ENCODE measurements around the gene ZFHX3. TPM values are rescaled to one million over a fixed set of nuclear protein-coding genes. Genes with fewer than 3 reads are reported as not detected.

Gene ZFHX3
- total RNA-seq, 2 donors from 2014 or later, result 0.79 to 2.2 TPM

- WGBS, 2 experiments (ENCODE audit: insufficient coverage in 1 of 2, insufficient read length in 1 of 2), result 91 to 92% methylated on average over 4 to 18 of the region's 18 CpGs
- H3K27me3 ChIP-seq (ENCODE audit: control insufficient read depth, insufficient read depth, low read length, poor library complexity, severe bottlenecking), result no peaks in the 10 kb centered on the region
- Mint-ChIP-seq H3K4me3 (no peak overlapping the region), H3K27ac (no peak overlapping the region), H3K9me3 (no peaks in the 10 kb centered on the region), H3K27me3 (ENCODE audit: insufficient read depth) (peaks cover 2% of the 10 kb centered on the region), H3K4me1 (no peaks in the 10 kb centered on the region), H3K36me3 (ENCODE audit: low read depth) (no peaks in the 10 kb centered on the region)
- H3K36me3 ChIP-seq (ENCODE audit: control insufficient read depth, insufficient read depth, low read length), result no peaks in the 10 kb centered on the region
- no peak for TF ChIP-seq CTCF (conservative IDR thresholded peaks at IDR 0.05)
- H3K4me3 ChIP-seq (ENCODE audit: low read length), result no peak overlapping the region
- no peaks in the 10 kb centered on the region for H3K4me1 ChIP-seq (ENCODE audit: control insufficient read depth, insufficient read depth, low read length)
- no peak overlapping the region for H3K27ac ChIP-seq (ENCODE audit: low read depth, low read length)
- DNase-seq, result no peak
- H3K9me3 ChIP-seq (ENCODE audit: control insufficient read depth, low read length), result no peaks in the 10 kb centered on the region
- no peak overlapping the region for H3K9ac ChIP-seq (ENCODE audit: extremely low read depth, low read length, poor library complexity, severe bottlenecking)
Observed at GRCh38 chr16:72894293-72895151, 153.4 kb downstream of the ZFHX3 start.

DNA sequence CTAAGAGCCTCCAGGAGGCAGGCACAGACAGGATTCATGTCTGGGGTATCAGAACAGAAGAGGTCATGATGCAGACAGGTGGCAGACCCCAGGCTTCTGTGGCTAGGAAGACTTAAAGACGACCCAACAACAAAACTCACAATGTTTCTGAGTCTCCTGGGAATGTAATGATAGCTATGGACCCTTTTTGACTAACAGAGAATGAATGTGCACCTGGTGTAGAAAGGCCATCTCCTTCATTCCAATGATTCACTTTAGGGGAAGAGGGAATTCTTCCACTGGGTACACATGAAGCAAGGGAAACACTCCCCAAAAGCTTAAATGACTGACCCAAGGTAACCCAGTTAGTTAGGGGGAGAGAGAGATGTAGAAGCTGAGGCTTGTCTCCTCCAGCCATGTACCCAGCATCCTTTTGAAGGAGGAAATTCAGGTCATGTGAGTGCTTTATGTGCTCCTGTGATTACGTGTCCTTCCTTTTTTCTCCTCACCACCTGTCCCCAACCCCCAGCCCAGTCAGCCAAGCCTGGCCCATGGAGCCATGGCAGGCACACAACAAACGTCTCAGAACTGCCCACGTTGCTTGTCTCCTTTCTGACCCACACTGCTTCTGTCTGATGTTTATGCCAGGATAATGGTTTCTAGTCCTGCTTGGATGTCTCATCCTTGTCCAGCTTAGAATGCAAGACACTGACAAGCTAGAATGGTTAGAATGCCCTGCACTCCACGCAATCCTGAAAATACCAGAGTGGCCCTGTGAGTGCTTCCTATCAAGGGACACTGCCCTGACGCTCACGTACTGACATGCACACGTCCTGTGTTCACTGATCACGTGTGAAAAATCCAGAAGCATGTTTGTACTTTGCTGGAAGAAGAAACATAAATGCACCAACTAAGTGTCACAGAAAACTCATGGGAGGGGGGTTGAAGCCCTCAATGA, 156.4 kb downstream of the ZFHX3 start:
- no peak overlapping the region for H3K27ac ChIP-seq (ENCODE audit: low read depth, low read length)
- no peaks in the 10 kb centered on the region for H3K27me3 Mint-ChIP-seq (ENCODE audit: insufficient read depth)
- no peak for DNase-seq
- H3K9me3 Mint-ChIP-seq, result no peaks in the 10 kb centered on the region
- no peaks in the 10 kb centered on the region for H3K36me3 Mint-ChIP-seq (ENCODE audit: low read depth)
- no peak overlapping the region for H3K4me3 Mint-ChIP-seq
- H3K27ac Mint-ChIP-seq, result no peak overlapping the region
- H3K9ac ChIP-seq (ENCODE audit: extremely low read depth, low read length, poor library complexity, severe bottlenecking), result no peak overlapping the region
- WGBS, 2 experiments (ENCODE audit: insufficient coverage in 1 of 2, insufficient read length in 1 of 2), result 81 to 99% methylated on average over 8 to 9 of the region's 9 CpGs
- H3K36me3 ChIP-seq (ENCODE audit: control insufficient read depth, insufficient read depth, low read length), result no peaks in the 10 kb centered on the region
- H3K4me1 ChIP-seq (ENCODE audit: control insufficient read depth, insufficient read depth, low read length), result no peaks in the 10 kb centered on the region
- H3K9me3 ChIP-seq (ENCODE audit: control insufficient read depth, low read length), result no peaks in the 10 kb centered on the region
- no peaks in the 10 kb centered on the region for H3K27me3 ChIP-seq (ENCODE audit: control insufficient read depth, insufficient read depth, low read length, poor library complexity, severe bottlenecking)
- no peak for TF ChIP-seq CTCF (conservative IDR thresholded peaks at IDR 0.05)
- no peaks in the 10 kb centered on the region for H3K4me1 Mint-ChIP-seq
- H3K4me3 ChIP-seq (ENCODE audit: low read length), result no peak overlapping the region

- H3K27me3 ChIP-seq (ENCODE audit: control insufficient read depth, insufficient read depth, low read length, poor library complexity, severe bottlenecking), result no peaks in the 10 kb centered on the region
- Mint-ChIP-seq H3K36me3 (ENCODE audit: low read depth) (no peaks in the 10 kb centered on the region), H3K27me3 (ENCODE audit: insufficient read depth) (no peaks in the 10 kb centered on the region), H3K9me3 (no peaks in the 10 kb centered on the region), H3K27ac (no peak overlapping the region), H3K4me3 (no peak overlapping the region), H3K4me1 (no peaks in the 10 kb centered on the region)
- H3K27ac ChIP-seq (ENCODE audit: low read depth, low read length), result no peak overlapping the region
- H3K9ac ChIP-seq (ENCODE audit: extremely low read depth, low read length, poor library complexity, severe bottlenecking), result no peak overlapping the region
- no peak overlapping the region for H3K4me3 ChIP-seq (ENCODE audit: low read length)
- no peak for DNase-seq
- no peaks in the 10 kb centered on the region for H3K4me1 ChIP-seq (ENCODE audit: control insufficient read depth, insufficient read depth, low read length)
- H3K36me3 ChIP-seq (ENCODE audit: control insufficient read depth, insufficient read depth, low read length), result no peaks in the 10 kb centered on the region
- 93 to 95% methylated on average over 3 of the region's 3 CpGs for WGBS, 2 experiments (ENCODE audit: insufficient coverage in 1 of 2, insufficient read length in 1 of 2)
- no peak for TF ChIP-seq CTCF (conservative IDR thresholded peaks at IDR 0.05)
- H3K9me3 ChIP-seq (ENCODE audit: control insufficient read depth, low read length), result no peaks in the 10 kb centered on the region
Observed at GRCh38 chr16:72890587-72890986, 157.3 kb downstream of the ZFHX3 start.
